IMR-90 (cell line): ENCODE measurements around the gene ANKRD34B.
"Not testable (repeated sequence)": the region's sequence is repeated elsewhere in the genome, so short reads cannot be mapped to it uniquely, and the experiment has no call there.

Experiments used
- CEBPB ChIP-seq: IDR thresholded peaks from 2 replicates; pipeline ENCODE4 v1.6.1; 2012; ENCODE audit warnings: low read depth, low read length, improper control_type of control experiment
- CHD1 ChIP-seq: IDR thresholded peaks from 2 replicates; pipeline ENCODE4 v1.6.1; 2012; ENCODE audit warnings: low read depth, low read length, improper control_type of control experiment
- MAFK ChIP-seq: IDR thresholded peaks from 2 replicates; pipeline ENCODE4 v1.6.1; 2012; ENCODE audit warnings: low read depth, low read length, improper control_type of control experiment
- MXI1 ChIP-seq: IDR thresholded peaks from 2 replicates; pipeline ENCODE4 v1.6.1; 2012; ENCODE audit warnings: low read depth, mild to moderate bottlenecking, low read length, moderate library complexity, borderline replicate concordance
- NFE2L2 ChIP-seq: fragments of 150-350 bp; IDR thresholded peaks from 2 replicates; pipeline ENCODE4 v1.6.1; 2016; ENCODE audit warnings: low read depth, mild to moderate bottlenecking, low read length
- POLR2A ChIP-seq: IDR thresholded peaks from 2 replicates; pipeline ENCODE4 v1.6.1; 2012; ENCODE audit warnings: mild to moderate bottlenecking, low read depth, low read length
- RFX5 ChIP-seq: IDR thresholded peaks from 2 replicates; pipeline ENCODE4 v1.8.0; 2012; ENCODE audit warnings: low read depth, mild to moderate bottlenecking, low read length, moderate library complexity
- SMC3 ChIP-seq: fragments of 150-350 bp; IDR thresholded peaks from 2 replicates; pipeline ENCODE4 v1.6.1; 2016; ENCODE audit warnings: low read depth, mild to moderate bottlenecking, antibody characterized with exemption, low read length, moderate library complexity
- TF ChIP-seq, protein P1 (sequence below): fragments of 150-350 bp; IDR thresholded peaks from 2 replicates; pipeline ENCODE4 v1.6.1; 2016; ENCODE audit warnings: low read depth, mild to moderate bottlenecking, low read length, moderate library complexity, borderline replicate concordance
- TF ChIP-seq, protein P2 (sequence below): fragments of 150-350 bp; IDR thresholded peaks from 2 replicates; pipeline ENCODE4 v1.6.1; 2017; ENCODE audit warnings: mild to moderate bottlenecking, antibody characterized with exemption, low read length, low read depth
- TF ChIP-seq, protein P3 (sequence below): conservative IDR thresholded peaks from 2 replicates; pipeline ENCODE4 v1.5.1; 2012; ENCODE audit warnings: mild to moderate bottlenecking, low read depth, low read length, improper control_type of control experiment

DNA sequence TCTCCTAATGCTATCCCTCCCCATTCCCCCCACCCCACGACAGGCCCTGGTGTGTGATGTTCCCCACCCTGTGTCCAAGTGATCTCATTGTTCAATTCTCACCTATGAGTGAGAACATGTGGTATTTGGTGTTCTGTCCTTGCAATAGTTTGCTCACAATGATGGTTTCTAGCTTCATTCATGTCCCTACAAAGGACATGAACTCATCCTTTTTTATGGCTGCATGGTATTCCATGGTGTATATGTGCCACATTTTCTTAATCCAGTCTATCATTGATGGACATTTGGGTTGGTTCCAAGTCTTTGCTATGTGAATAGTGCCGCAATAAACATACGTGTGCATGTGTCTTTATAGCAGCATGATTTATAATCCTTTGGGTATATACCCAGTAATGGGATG, 10.2 kb upstream of the ANKRD34B start:
- TF ChIP-seq POLR2A, MXI1, RFX5, CEBPB, SMC3, CHD1, MAFK, NFE2L2: not testable (repeated sequence)
- TF ChIP-seq, protein P1, sequence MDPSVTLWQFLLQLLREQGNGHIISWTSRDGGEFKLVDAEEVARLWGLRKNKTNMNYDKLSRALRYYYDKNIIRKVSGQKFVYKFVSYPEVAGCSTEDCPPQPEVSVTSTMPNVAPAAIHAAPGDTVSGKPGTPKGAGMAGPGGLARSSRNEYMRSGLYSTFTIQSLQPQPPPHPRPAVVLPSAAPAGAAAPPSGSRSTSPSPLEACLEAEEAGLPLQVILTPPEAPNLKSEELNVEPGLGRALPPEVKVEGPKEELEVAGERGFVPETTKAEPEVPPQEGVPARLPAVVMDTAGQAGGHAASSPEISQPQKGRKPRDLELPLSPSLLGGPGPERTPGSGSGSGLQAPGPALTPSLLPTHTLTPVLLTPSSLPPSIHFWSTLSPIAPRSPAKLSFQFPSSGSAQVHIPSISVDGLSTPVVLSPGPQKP = not testable (repeated sequence)
- TF ChIP-seq, protein P2, sequence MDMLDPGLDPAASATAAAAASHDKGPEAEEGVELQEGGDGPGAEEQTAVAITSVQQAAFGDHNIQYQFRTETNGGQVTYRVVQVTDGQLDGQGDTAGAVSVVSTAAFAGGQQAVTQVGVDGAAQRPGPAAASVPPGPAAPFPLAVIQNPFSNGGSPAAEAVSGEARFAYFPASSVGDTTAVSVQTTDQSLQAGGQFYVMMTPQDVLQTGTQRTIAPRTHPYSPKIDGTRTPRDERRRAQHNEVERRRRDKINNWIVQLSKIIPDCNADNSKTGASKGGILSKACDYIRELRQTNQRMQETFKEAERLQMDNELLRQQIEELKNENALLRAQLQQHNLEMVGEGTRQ = not testable (repeated sequence)
- TF ChIP-seq, protein P3, sequence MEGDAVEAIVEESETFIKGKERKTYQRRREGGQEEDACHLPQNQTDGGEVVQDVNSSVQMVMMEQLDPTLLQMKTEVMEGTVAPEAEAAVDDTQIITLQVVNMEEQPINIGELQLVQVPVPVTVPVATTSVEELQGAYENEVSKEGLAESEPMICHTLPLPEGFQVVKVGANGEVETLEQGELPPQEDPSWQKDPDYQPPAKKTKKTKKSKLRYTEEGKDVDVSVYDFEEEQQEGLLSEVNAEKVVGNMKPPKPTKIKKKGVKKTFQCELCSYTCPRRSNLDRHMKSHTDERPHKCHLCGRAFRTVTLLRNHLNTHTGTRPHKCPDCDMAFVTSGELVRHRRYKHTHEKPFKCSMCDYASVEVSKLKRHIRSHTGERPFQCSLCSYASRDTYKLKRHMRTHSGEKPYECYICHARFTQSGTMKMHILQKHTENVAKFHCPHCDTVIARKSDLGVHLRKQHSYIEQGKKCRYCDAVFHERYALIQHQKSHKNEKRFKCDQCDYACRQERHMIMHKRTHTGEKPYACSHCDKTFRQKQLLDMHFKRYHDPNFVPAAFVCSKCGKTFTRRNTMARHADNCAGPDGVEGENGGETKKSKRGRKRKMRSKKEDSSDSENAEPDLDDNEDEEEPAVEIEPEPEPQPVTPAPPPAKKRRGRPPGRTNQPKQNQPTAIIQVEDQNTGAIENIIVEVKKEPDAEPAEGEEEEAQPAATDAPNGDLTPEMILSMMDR = not testable (repeated sequence)
